OCI-M2 (cell line): ENCODE results near the gene ZNF644.

Source experiments
- DNase-seq: peaks from one replicate; lab custom pipeline; 2025; ENCODE audit not compliant: unreplicated experiment; lab: John Stamatoyannopoulos, UW

Gene ZNF644

GRCh38 chr1:91022518-91022929 is 689 bp upstream of the ZNF644 start:
- DNase-seq = no peak

- DNase-seq = peak; percentile 34
Observed at GRCh38 chr1:91020967-91021685, 709 bp downstream of the ZNF644 start.

GRCh38 chr1:91020486-91020885 is 1.3 kb downstream of the ZNF644 start:
- DNase-seq = no peak

- no peak for DNase-seq
Observed at GRCh38 chr1:91018006-91018405, 3.8 kb downstream of the ZNF644 start.

- DNase-seq = no peak
Observed at GRCh38 chr1:91015794-91016550, 5.9 kb downstream of the ZNF644 start.

GRCh38 chr1:91015358-91015780 is 6.5 kb downstream of the ZNF644 start:
- no peak for DNase-seq

GRCh38 chr1:91014475-91014874 is 7.4 kb downstream of the ZNF644 start:
- no peak for DNase-seq

GRCh38 chr1:91013302-91013701 is 8.5 kb downstream of the ZNF644 start:
- no peak for DNase-seq

GRCh38 chr1:91012196-91012595 is 9.6 kb downstream of the ZNF644 start:
- DNase-seq = no peak

- DNase-seq = no peak
Observed at GRCh38 chr1:91011726-91012125, 10.1 kb downstream of the ZNF644 start.

- no peak for DNase-seq
Observed at GRCh38 chr1:91007827-91008226, 14.0 kb downstream of the ZNF644 start.

GRCh38 chr1:91007092-91007491 is 14.7 kb downstream of the ZNF644 start:
- DNase-seq = no peak

GRCh38 chr1:91006113-91006908 is 15.5 kb downstream of the ZNF644 start:
- no peak for DNase-seq

- DNase-seq = no peak
Observed at GRCh38 chr1:91005285-91005684, 16.6 kb downstream of the ZNF644 start.

GRCh38 chr1:91004145-91004544 is 17.7 kb downstream of the ZNF644 start:
- no peak for DNase-seq

- no peak for DNase-seq
Observed at GRCh38 chr1:90996742-90997413, 25.0 kb downstream of the ZNF644 start.

GRCh38 chr1:90995311-90995894 is 26.4 kb downstream of the ZNF644 start:
- no peak for DNase-seq

GRCh38 chr1:90994461-90994860 is 27.4 kb downstream of the ZNF644 start:
- DNase-seq = no peak

- DNase-seq = no peak
Observed at GRCh38 chr1:90993245-90993644, 28.6 kb downstream of the ZNF644 start.

GRCh38 chr1:90990779-90991178 is 31.1 kb downstream of the ZNF644 start:
- no peak for DNase-seq

- DNase-seq = no peak
Observed at GRCh38 chr1:90989990-90990389, 31.8 kb downstream of the ZNF644 start.
